ENCODE results near the gene ANK3.
A peak's percentile ranks its signal among the peaks of the same experiment; 100 is the strongest.

The ANK3 gene

GRCh38 chr10:60044242-60044641 lies 345.4 kb downstream of the ANK3 start:
- TF ChIP-seq, protein P1, sequence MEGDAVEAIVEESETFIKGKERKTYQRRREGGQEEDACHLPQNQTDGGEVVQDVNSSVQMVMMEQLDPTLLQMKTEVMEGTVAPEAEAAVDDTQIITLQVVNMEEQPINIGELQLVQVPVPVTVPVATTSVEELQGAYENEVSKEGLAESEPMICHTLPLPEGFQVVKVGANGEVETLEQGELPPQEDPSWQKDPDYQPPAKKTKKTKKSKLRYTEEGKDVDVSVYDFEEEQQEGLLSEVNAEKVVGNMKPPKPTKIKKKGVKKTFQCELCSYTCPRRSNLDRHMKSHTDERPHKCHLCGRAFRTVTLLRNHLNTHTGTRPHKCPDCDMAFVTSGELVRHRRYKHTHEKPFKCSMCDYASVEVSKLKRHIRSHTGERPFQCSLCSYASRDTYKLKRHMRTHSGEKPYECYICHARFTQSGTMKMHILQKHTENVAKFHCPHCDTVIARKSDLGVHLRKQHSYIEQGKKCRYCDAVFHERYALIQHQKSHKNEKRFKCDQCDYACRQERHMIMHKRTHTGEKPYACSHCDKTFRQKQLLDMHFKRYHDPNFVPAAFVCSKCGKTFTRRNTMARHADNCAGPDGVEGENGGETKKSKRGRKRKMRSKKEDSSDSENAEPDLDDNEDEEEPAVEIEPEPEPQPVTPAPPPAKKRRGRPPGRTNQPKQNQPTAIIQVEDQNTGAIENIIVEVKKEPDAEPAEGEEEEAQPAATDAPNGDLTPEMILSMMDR (IDR thresholded peaks at IDR 0.05; ENCODE audit: insufficient read depth, low read length, missing control alignments): no peak
- ChIA-PET CTCF (interaction anchor here (0.6 to 1.3 kb wide), 4 partner anchors 10 to 577 kb away, joined by 3 to 8 read pairs (median 3); no protein-coding TSS in a partner anchor), POLR2A (no interaction called here)
- no peak overlapping the region for H3K4me3 ChIP-seq (ENCODE audit: low read depth, low read length)
- DNase-seq (ENCODE audit: low read depth, low spot score): peak; percentile 93

GRCh38 chr10:60043561-60044241 lies 346.0 kb downstream of the ANK3 start:
- no peak overlapping the region for H3K4me3 ChIP-seq (ENCODE audit: low read depth, low read length)
- DNase-seq (ENCODE audit: low read depth, low spot score): no peak
- TF ChIP-seq, protein P1 (IDR thresholded peaks at IDR 0.05; ENCODE audit: insufficient read depth, low read length, missing control alignments): no peak
- CTCF ChIA-PET: interaction anchor here (0.6 to 0.9 kb wide), 2 partner anchors 11 to 578 kb away, joined by 3 read pairs; no protein-coding TSS in a partner anchor
- POLR2A ChIA-PET: no interaction called here

- no peak overlapping the region for H3K4me3 ChIP-seq (ENCODE audit: low read depth, low read length)
- ChIA-PET POLR2A (no interaction called here), CTCF (interaction anchor here (1.1 to 1.6 kb wide), 4 partner anchors 9 to 418 kb away, joined by 3 to 4 read pairs (median 3); no protein-coding TSS in a partner anchor)
- DNase-seq (ENCODE audit: low read depth, low spot score): no peak
- TF ChIP-seq, protein P1 (IDR thresholded peaks at IDR 0.05; ENCODE audit: insufficient read depth, low read length, missing control alignments): no peak
Observed at GRCh38 chr10:60042914-60043313, 346.8 kb downstream of the ANK3 start.

DNA sequence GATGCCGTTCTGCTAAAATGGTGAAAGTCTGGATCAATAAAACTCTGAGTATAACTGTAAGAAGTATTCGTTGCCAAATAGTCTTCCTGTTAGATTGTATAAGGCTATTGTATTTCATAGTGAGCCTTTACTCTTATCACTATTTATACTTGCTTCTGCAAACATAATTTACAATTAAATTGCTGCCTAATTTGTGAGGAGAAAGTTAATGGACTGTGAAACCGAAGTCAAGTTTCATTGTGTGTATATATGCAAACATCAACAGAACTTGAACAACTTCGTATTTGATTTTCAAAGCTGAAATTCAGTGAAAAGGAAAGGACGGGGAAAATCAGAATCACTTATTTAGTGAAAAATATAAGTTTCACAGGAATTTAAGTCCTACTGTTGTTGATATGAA lies 347.4 kb downstream of the ANK3 start:
- CTCF ChIA-PET: interaction anchor here (1.1 to 1.6 kb wide), 4 partner anchors 9 to 417 kb away, joined by 3 to 4 read pairs (median 3); no protein-coding TSS in a partner anchor
- no peak overlapping the region for H3K4me3 ChIP-seq (ENCODE audit: low read depth, low read length)
- POLR2A ChIA-PET: no interaction called here
- TF ChIP-seq, protein P1 (IDR thresholded peaks at IDR 0.05; ENCODE audit: insufficient read depth, low read length, missing control alignments): no peak
- DNase-seq (ENCODE audit: low read depth, low spot score): no peak

- ChIA-PET CTCF (interaction anchor here (1.1 to 1.6 kb wide), 4 partner anchors 10 to 418 kb away, joined by 3 to 4 read pairs (median 3); no protein-coding TSS in a partner anchor), POLR2A (no interaction called here)
- TF ChIP-seq, protein P1 (IDR thresholded peaks at IDR 0.05; ENCODE audit: insufficient read depth, low read length, missing control alignments): no peak
- H3K4me3 ChIP-seq (ENCODE audit: low read depth, low read length): no peak overlapping the region
- DNase-seq (ENCODE audit: low read depth, low spot score): no peak
Observed at GRCh38 chr10:60041489-60042133, 348.1 kb downstream of the ANK3 start.

DNA sequence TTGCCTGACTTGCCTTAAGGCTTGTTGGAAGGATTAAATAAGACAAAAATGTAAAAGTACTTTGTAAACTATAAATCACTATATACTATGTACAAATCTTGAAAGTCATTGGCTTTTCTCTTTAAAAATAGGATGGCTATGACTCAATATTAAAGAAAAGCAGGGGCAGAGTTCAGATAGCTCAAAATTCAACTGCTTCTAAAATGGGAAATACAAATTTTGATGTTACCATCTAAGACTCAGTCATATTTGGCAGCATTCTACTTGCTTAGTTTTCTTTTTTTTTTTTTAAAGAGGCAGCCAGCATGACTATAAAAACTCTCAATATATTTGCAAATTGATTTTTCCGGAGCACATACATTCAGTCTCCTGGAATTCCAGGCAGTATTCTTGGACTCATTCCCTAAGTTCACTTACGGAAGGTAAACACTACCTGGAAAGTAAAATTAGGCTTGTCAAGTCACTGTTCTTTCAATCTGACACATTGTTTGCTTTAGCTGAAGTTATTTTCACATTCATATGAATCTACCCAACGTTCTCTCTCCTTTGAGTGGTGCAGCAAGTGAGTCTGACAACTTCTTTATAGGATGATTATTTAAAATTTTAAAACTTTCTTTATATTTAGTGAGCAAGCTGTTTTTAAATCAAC lies 349.5 kb downstream of the ANK3 start:
- POLR2A ChIA-PET: no interaction called here
- CTCF ChIA-PET: interaction anchor here (0.8 to 1.3 kb wide), 2 partner anchors 135 to 414 kb away, joined by 3 to 5 read pairs; no protein-coding TSS in a partner anchor
- no peak for DNase-seq (ENCODE audit: low read depth, low spot score)

More for the DNA sequence above, 349.5 kb downstream of the ANK3 start:
- H3K4me3 ChIP-seq (ENCODE audit: low read depth, low read length): no peak overlapping the region
- TF ChIP-seq, protein P1 (IDR thresholded peaks at IDR 0.05; ENCODE audit: insufficient read depth, low read length, missing control alignments): no peak

Data from AG04449 (cell line).